WTC11 (cell line): ENCODE data around the gene DLGAP4. TPM values are rescaled to one million over a fixed set of nuclear protein-coding genes. Genes with fewer than 3 reads are reported as not detected.

Experiments
- ATAC-seq: fragments of 200-7000 bp; cut with Tn5 transposase; 2 replicates; pipeline ENCODE4 v1.10.0; 2021; ENCODE audit warnings: mild to moderate bottlenecking, moderate library complexity
- CTCF ChIA-PET: fragments of 300-600 bp; sonication (Branson Sonifier 250); formaldehyde crosslinking; loops from one replicate; lab custom pipeline; 2021; ENCODE audit warnings: antibody characterized with exemption; lab: Charles Lee
- POLR2A ChIA-PET: fragments of 350-600 bp; sonication (Branson Sonifier 250); formaldehyde crosslinking; loops from one replicate; lab custom pipeline; 2021; ENCODE audit warnings: antibody characterized with exemption; lab: Charles Lee
- DNase-seq: peaks from one replicate; pipeline ENCODE4 v3.0.0; 2021; ENCODE audit warnings: low spot score
- H3K27ac Mint-ChIP-seq: 2 replicates; pipeline ENCODE4 v1.8.0; 2021; ENCODE audit warnings: mixed read lengths
- H3K27me3 Mint-ChIP-seq: 2 replicates; pipeline ENCODE4 v1.8.0; 2021; ENCODE audit warnings: low read depth, mild to moderate bottlenecking, moderate library complexity, mixed read lengths
- H3K36me3 Mint-ChIP-seq: 2 replicates; pipeline ENCODE4 v1.8.0; 2021; ENCODE audit warnings: mixed read lengths
- H3K4me1 Mint-ChIP-seq: 2 replicates; pipeline ENCODE4 v1.8.0; 2022; ENCODE audit warnings: mixed read lengths
- H3K4me3 Mint-ChIP-seq: 2 replicates; pipeline ENCODE4 v1.8.0; 2021; ENCODE audit warnings: mild to moderate bottlenecking, moderate library complexity, mixed read lengths
- H3K9me3 Mint-ChIP-seq: 2 replicates; pipeline ENCODE4 v1.8.0; 2021; ENCODE audit warnings: mixed read lengths
- ATF2 ChIP-seq: sonication (generic); formaldehyde crosslinking; IDR thresholded peaks from 2 replicates; pipeline ENCODE4 v1.8.1; 2022; ENCODE audit warnings: low read depth, missing genetic modification reagents, borderline replicate concordance
- E2F1 ChIP-seq: sonication (generic); formaldehyde crosslinking; IDR thresholded peaks from 2 replicates; pipeline ENCODE4 v1.8.0; 2022; ENCODE audit warnings: mild to moderate bottlenecking, missing genetic modification reagents
- ESRRA ChIP-seq: sonication (generic); formaldehyde crosslinking; IDR thresholded peaks from 2 replicates; pipeline ENCODE4 v1.8.1; 2022; ENCODE audit warnings: mild to moderate bottlenecking, missing genetic modification reagents, borderline replicate concordance
- KAT7 ChIP-seq: sonication (generic); formaldehyde crosslinking; IDR thresholded peaks from 2 replicates; pipeline ENCODE4 v1.8.1; 2023; ENCODE audit warnings: missing genetic modification reagents, mild to moderate bottlenecking, borderline replicate concordance
- NFE2L1 ChIP-seq: sonication (generic); formaldehyde crosslinking; IDR thresholded peaks from 2 replicates; pipeline ENCODE4 v1.8.1; 2023; ENCODE audit warnings: missing genetic modification reagents
- PRRX2 ChIP-seq: fragments of 250-450 bp; sonication (Bioruptor Pico); IDR thresholded peaks from 2 replicates; pipeline ENCODE4 v1.8.0; 2021; ENCODE audit warnings: mild to moderate bottlenecking
- SMAD3 ChIP-seq: sonication (generic); formaldehyde crosslinking; IDR thresholded peaks from 2 replicates; pipeline ENCODE4 v1.8.0; 2022; ENCODE audit warnings: missing genetic modification reagents, mild to moderate bottlenecking, borderline replicate concordance
- SMAD4 ChIP-seq: sonication (generic); formaldehyde crosslinking; IDR thresholded peaks from 2 replicates; pipeline ENCODE4 v1.8.0; 2022; ENCODE audit warnings: mild to moderate bottlenecking, missing genetic modification reagents
- TEAD4 ChIP-seq: sonication (generic); formaldehyde crosslinking; IDR thresholded peaks from 2 replicates; pipeline ENCODE4 v1.8.0; 2022; ENCODE audit warnings: mild to moderate bottlenecking, missing genetic modification reagents
- USF1 ChIP-seq: sonication (generic); formaldehyde crosslinking; IDR thresholded peaks from 2 replicates; pipeline ENCODE4 v1.8.0; 2022; ENCODE audit warnings: mild to moderate bottlenecking, missing genetic modification reagents
- ZNF121 ChIP-seq: sonication (generic); formaldehyde crosslinking; IDR thresholded peaks from 2 replicates; pipeline ENCODE4 v1.8.0; 2023; ENCODE audit warnings: missing genetic modification reagents
- ZNF317 ChIP-seq: sonication (generic); formaldehyde crosslinking; IDR thresholded peaks from 2 replicates; pipeline ENCODE4 v1.8.1; 2023; ENCODE audit warnings: low read depth, mild to moderate bottlenecking, moderate library complexity, missing genetic modification reagents, borderline replicate concordance
- total RNA-seq: library from RNA; stranded (reverse); gene quantifications from 3 replicates; pipeline ENCODE4 v1.2.3, GENCODE V29; 2021
- TF ChIP-seq, protein P1 (sequence below): sonication (generic); formaldehyde crosslinking; IDR thresholded peaks from 2 replicates; pipeline ENCODE4 v1.8.0; 2022; ENCODE audit warnings: mild to moderate bottlenecking, missing genetic modification reagents
- TF ChIP-seq, protein P2 (sequence below): sonication (generic); formaldehyde crosslinking; IDR thresholded peaks from 2 replicates; pipeline ENCODE4 v1.8.1; 2022; ENCODE audit warnings: mild to moderate bottlenecking, missing genetic modification reagents, moderate library complexity, borderline replicate concordance
- TF ChIP-seq, protein P3 (sequence below): sonication (generic); formaldehyde crosslinking; IDR thresholded peaks from 2 replicates; pipeline ENCODE4 v1.8.0; 2022; ENCODE audit warnings: missing genetic modification reagents
- TF ChIP-seq, protein P4 (sequence below): fragments of 200-600 bp; IDR thresholded peaks from 2 replicates; pipeline ENCODE4 v1.8.0; 2022; ENCODE audit warnings: antibody characterized with exemption
- TF ChIP-seq, protein P5 (sequence below): sonication (generic); formaldehyde crosslinking; IDR thresholded peaks from 2 replicates; pipeline ENCODE4 v1.8.0; 2023; ENCODE audit warnings: missing genetic modification reagents

Gene DLGAP4
- total RNA-seq, 1 experiment from 2014 or later = 52.6 TPM

- Mint-ChIP-seq H3K27me3 (no peaks in the 10 kb centered on the region; the same call in 1 of the 2 replicates), H3K4me1 (peaks cover 14% of the 10 kb centered on the region), H3K4me3 (no peak overlapping the region), H3K9me3 (no peaks in the 10 kb centered on the region)
- ChIA-PET POLR2A (no interaction called here), CTCF (interaction anchor here (0.7 to 2.1 kb wide), 7 partner anchors 9 to 165 kb away, joined by 3 to 10 read pairs (median 4); no protein-coding TSS in a partner anchor)
- TF ChIP-seq SMAD4 (CRISPR knock-in tag) = no peak
- TF ChIP-seq, protein P1, sequence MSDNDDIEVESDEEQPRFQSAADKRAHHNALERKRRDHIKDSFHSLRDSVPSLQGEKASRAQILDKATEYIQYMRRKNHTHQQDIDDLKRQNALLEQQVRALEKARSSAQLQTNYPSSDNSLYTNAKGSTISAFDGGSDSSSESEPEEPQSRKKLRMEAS (CRISPR knock-in tag) = no peak
- no peak for TF ChIP-seq PRRX2
- TF ChIP-seq, protein P2, sequence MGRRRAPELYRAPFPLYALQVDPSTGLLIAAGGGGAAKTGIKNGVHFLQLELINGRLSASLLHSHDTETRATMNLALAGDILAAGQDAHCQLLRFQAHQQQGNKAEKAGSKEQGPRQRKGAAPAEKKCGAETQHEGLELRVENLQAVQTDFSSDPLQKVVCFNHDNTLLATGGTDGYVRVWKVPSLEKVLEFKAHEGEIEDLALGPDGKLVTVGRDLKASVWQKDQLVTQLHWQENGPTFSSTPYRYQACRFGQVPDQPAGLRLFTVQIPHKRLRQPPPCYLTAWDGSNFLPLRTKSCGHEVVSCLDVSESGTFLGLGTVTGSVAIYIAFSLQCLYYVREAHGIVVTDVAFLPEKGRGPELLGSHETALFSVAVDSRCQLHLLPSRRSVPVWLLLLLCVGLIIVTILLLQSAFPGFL (CRISPR knock-in tag) = no peak
- no peak for TF ChIP-seq NFE2L1 (CRISPR knock-in tag)
- no peak for TF ChIP-seq ZNF121 (CRISPR knock-in tag)
- no peak for TF ChIP-seq TEAD4
- TF ChIP-seq ZNF317 (CRISPR knock-in tag) = no peak
- TF ChIP-seq, protein P3, sequence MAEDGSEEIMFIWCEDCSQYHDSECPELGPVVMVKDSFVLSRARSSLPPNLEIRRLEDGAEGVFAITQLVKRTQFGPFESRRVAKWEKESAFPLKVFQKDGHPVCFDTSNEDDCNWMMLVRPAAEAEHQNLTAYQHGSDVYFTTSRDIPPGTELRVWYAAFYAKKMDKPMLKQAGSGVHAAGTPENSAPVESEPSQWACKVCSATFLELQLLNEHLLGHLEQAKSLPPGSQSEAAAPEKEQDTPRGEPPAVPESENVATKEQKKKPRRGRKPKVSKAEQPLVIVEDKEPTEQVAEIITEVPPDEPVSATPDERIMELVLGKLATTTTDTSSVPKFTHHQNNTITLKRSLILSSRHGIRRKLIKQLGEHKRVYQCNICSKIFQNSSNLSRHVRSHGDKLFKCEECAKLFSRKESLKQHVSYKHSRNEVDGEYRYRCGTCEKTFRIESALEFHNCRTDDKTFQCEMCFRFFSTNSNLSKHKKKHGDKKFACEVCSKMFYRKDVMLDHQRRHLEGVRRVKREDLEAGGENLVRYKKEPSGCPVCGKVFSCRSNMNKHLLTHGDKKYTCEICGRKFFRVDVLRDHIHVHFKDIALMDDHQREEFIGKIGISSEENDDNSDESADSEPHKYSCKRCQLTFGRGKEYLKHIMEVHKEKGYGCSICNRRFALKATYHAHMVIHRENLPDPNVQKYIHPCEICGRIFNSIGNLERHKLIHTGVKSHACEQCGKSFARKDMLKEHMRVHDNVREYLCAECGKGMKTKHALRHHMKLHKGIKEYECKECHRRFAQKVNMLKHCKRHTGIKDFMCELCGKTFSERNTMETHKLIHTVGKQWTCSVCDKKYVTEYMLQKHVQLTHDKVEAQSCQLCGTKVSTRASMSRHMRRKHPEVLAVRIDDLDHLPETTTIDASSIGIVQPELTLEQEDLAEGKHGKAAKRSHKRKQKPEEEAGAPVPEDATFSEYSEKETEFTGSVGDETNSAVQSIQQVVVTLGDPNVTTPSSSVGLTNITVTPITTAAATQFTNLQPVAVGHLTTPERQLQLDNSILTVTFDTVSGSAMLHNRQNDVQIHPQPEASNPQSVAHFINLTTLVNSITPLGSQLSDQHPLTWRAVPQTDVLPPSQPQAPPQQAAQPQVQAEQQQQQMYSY (CRISPR knock-in tag) = no peak
- no peak for TF ChIP-seq ATF2 (CRISPR knock-in tag)
- no peak for TF ChIP-seq SMAD3 (CRISPR knock-in tag)
- TF ChIP-seq, protein P4, sequence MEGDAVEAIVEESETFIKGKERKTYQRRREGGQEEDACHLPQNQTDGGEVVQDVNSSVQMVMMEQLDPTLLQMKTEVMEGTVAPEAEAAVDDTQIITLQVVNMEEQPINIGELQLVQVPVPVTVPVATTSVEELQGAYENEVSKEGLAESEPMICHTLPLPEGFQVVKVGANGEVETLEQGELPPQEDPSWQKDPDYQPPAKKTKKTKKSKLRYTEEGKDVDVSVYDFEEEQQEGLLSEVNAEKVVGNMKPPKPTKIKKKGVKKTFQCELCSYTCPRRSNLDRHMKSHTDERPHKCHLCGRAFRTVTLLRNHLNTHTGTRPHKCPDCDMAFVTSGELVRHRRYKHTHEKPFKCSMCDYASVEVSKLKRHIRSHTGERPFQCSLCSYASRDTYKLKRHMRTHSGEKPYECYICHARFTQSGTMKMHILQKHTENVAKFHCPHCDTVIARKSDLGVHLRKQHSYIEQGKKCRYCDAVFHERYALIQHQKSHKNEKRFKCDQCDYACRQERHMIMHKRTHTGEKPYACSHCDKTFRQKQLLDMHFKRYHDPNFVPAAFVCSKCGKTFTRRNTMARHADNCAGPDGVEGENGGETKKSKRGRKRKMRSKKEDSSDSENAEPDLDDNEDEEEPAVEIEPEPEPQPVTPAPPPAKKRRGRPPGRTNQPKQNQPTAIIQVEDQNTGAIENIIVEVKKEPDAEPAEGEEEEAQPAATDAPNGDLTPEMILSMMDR = no peak
- no peak for TF ChIP-seq ESRRA (CRISPR knock-in tag)
- no peak for TF ChIP-seq USF1 (CRISPR knock-in tag)
- no peak for TF ChIP-seq KAT7
- no peak for TF ChIP-seq E2F1 (CRISPR knock-in tag)
- TF ChIP-seq, protein P5, sequence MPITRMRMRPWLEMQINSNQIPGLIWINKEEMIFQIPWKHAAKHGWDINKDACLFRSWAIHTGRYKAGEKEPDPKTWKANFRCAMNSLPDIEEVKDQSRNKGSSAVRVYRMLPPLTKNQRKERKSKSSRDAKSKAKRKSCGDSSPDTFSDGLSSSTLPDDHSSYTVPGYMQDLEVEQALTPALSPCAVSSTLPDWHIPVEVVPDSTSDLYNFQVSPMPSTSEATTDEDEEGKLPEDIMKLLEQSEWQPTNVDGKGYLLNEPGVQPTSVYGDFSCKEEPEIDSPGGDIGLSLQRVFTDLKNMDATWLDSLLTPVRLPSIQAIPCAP = no peak
- TF ChIP-seq, all 79 proteins: peak for 0
- no peak for DNase-seq
- no peaks in the 10 kb centered on the region for H3K36me3 Mint-ChIP-seq
- no peak overlapping the region; the same call in 1 of the 2 replicates for H3K27ac Mint-ChIP-seq
- peak; percentile 58 for ATAC-seq
Measured at GRCh38 chr20:36367907-36368799, 62.0 kb downstream of the DLGAP4 start.
